Skeletal muscle tissue (tissue), 4 donors: Measurements from ENCODE around the gene LAMC1. TPM values are rescaled to one million over a fixed set of nuclear protein-coding genes. Genes with fewer than 3 reads are reported as not detected.

Experiments used
- H3K27ac ChIP-seq: one replicate; pipeline ENCODE4 v1.7.0; 2013; ENCODE audit warnings: mild to moderate bottlenecking, low read depth, low read length, inconsistent platforms
- H3K27me3 ChIP-seq, 3 donors: one replicate each; pipeline ENCODE4 v1.7.0; 2013; ENCODE audit warnings: low read length in 3 of 3; ENCODE audit not compliant: control insufficient read depth in 3 of 3, insufficient read depth in 3 of 3
- H3K36me3 ChIP-seq, 3 donors: one replicate each; pipeline ENCODE4 v1.7.0; 2013; ENCODE audit warnings: low read length in 3 of 3; ENCODE audit not compliant: control insufficient read depth in 3 of 3, insufficient read depth in 3 of 3
- H3K4me1 ChIP-seq, 3 donors: one replicate each; pipeline ENCODE4 v1.7.0; 2013; ENCODE audit warnings: low read length in 3 of 3, mild to moderate bottlenecking in 3 of 3; ENCODE audit not compliant: control insufficient read depth in 3 of 3, insufficient read depth in 3 of 3
- H3K4me3 ChIP-seq, 3 donors: one replicate each; pipeline ENCODE4 v1.7.0; 2013; ENCODE audit warnings: low read length in 3 of 3
- H3K9ac ChIP-seq, 3 donors: one replicate each; pipeline ENCODE4 v1.7.0; 2013; ENCODE audit warnings: low read length in 3 of 3, mild to moderate bottlenecking in 3 of 3, moderate library complexity in 2 of 3, low read depth in 1 of 3
- H3K9me3 ChIP-seq, 3 donors: one replicate each; pipeline ENCODE4 v1.7.0; 2013; ENCODE audit warnings: low read length in 3 of 3; ENCODE audit not compliant: control insufficient read depth in 3 of 3
- total RNA-seq: library from RNA; depleted of rRNA; stranded (reverse); fragments of >200 nt; gene quantifications from one replicate; pipeline ENCODE4 v1.2.3, GENCODE V29; 2014
- donor health status: Osteomylitis.

The LAMC1 gene
- total RNA-seq, 1 donor from 2014 or later, result 289 TPM

DNA sequence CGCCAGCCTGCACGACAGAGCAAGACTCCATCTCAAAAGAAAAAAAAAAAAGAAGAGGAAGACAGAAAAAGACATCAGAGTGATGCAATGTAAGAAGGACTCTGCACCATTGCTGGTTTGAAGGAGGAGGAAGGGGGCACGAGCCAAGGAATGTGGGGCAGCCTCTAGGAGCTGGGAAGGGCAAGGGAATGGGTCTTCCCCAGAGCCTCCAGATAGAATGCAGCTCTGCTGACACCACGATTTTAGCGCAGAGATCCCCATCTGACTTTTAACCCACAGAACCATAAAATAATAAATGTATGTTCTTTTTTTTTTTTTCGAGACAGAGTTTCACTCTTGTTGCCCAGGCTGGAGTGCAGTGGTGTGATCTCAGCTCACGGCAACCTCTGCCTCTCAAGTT lies 129.0 kb downstream of the LAMC1 start:
- Histone ChIP-seq H3K9ac (no peak overlapping the region), H3K27me3 (no peaks in the 10 kb centered on the region), H3K4me1 (peaks cover 11 to 19% (median 12%) of the 10 kb centered on the region in 3 donors), H3K4me3 (no peak overlapping the region), H3K9me3 (no peaks in the 10 kb centered on the region), H3K36me3 (no peaks in the 10 kb centered on the region), H3K27ac (no peak overlapping the region)

DNA sequence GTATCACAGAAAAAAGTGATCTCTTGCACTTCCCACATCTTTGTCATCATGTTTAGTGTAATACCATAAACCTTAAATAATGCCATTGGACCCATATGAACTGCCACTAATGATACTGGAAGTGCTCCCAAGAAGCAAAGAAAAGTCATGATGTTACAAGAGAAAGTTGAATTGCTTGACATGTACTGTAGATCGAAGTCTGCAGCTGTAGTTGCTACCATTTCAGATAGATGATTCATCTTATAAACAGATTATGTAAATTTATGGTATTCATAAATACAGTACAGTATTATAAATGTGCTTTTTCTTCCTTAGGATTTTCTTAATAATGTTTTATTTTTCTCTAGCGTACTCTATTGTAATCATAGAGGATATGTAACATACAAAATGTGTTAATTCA lies 132.7 kb downstream of the LAMC1 start:
- Histone ChIP-seq H3K27me3 (no peaks in the 10 kb centered on the region), H3K4me3 (no peak overlapping the region), H3K4me1 (no peaks in the 10 kb centered on the region), H3K27ac (no peak overlapping the region), H3K36me3 (no peaks in the 10 kb centered on the region), H3K9me3 (no peaks in the 10 kb centered on the region), H3K9ac (no peak overlapping the region)

DNA sequence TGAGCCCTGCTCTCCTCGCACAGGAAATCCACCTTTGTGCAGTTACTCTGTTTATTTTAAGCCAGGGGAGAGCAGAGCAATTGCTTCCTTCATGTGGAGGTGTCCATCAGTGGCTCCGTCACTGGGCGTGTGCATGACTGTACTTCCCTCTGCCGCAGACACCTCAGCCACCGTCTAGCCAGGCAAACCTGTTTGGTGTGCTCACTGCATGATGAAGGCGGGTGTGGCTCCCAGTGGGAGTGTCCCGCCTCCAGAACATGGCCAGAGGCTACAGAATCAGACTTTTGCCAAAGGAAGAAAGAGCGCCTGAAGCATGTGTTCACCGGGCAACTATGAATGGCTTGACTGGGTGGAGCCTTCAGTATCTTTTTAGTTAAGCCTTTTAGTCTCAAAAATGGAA lies 136.7 kb downstream of the LAMC1 start:
- Histone ChIP-seq H3K27ac (no peak overlapping the region), H3K36me3 (no peaks in the 10 kb centered on the region), H3K9ac (no peak overlapping the region), H3K4me3 (no peak overlapping the region), H3K27me3 (no peaks in the 10 kb centered on the region), H3K4me1 (no peaks in the 10 kb centered on the region), H3K9me3 (no peaks in the 10 kb centered on the region)

DNA sequence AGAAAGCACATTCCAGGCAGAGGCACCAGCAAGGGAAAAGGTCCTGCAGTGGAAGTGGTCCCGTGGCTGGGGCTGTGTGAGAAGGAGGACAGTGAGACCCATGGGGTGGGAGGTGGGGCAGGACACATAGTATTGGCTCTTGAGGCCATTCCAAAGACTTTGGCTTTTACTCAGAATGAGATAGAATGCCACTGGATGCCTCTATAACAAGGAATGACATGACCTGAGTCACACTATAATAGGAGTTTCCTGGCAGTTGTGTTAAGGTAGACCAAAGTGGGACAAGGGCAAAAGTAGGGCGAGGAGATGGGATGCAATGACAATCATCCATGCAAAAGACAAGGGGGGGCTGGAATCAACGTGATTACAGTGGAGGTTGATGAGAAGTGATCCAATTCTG lies 138.2 kb downstream of the LAMC1 start:
- Histone ChIP-seq H3K4me3 (no peak overlapping the region), H3K27me3 (no peaks in the 10 kb centered on the region), H3K4me1 (no peaks in the 10 kb centered on the region), H3K36me3 (no peaks in the 10 kb centered on the region), H3K27ac (no peak overlapping the region), H3K9me3 (no peaks in the 10 kb centered on the region), H3K9ac (no peak overlapping the region)

DNA sequence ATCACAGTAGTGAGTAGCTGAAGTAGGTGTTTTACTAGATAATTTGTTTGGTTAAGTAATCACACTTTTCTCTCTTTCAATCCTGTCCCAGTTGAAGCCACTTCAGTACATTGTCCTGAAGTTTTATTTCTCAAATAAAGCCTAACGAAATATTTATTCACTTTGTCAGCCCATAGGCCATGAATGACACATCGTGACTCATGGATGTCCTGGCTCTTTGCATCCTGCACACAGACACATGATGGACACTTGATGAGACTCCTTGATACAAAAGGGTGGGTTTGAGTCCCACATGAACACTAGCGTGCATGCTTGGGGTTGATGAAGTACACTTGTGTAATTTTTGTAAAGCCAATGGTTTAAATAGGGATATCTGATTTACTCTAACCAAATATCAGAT lies 140.1 kb downstream of the LAMC1 start:
- no peak overlapping the region for H3K27ac ChIP-seq
- no peak overlapping the region for H3K9ac ChIP-seq
- no peak overlapping the region for H3K4me3 ChIP-seq
- no peaks in the 10 kb centered on the region for H3K27me3 ChIP-seq
- no peaks in the 10 kb centered on the region for H3K4me1 ChIP-seq
- no peaks in the 10 kb centered on the region for H3K9me3 ChIP-seq
- H3K36me3 ChIP-seq, result no peaks in the 10 kb centered on the region

DNA sequence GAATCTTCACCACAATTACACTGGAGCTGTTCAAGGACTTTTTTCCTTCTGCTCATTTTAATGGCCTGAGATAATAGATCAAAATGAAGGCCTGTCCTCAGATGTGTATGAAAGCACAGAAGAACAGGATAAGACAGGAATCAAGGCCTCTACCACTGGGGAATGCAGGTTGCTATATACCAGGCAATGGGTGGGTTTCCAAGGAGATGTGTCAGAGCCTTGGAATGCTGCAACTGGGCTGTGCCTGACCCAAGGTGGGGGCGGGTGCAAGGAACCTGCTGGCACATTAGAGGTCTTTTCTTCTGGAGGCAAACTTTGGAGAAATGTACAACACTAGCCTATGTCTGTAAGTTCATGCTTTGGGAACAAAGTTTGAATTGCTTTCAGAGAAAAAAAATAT lies 141.1 kb downstream of the LAMC1 start:
- H3K4me1 ChIP-seq, result no peaks in the 10 kb centered on the region

DNA sequence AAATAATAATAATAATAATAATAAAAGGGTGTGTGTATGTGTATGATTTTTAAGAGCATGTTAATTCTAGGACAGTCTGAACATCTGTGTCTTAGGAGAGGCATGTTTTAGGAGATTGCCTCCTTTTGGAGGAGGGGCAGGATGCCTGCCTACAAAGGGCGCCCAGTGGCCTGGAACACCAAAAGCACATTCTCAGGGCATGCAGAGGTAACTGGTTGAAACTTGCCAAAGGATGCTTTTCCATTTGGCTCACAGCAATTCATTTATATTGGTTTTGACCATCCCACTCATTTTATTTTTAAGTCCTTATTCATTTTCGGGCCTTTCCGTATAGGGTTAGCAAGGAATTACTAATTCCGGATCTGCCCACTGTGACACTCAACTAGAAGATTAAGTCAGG lies 141.7 kb downstream of the LAMC1 start:
- no peak overlapping the region for H3K9ac ChIP-seq
- no peaks in the 10 kb centered on the region for H3K9me3 ChIP-seq
- no peak overlapping the region for H3K27ac ChIP-seq

More for the DNA sequence above, 141.1 kb downstream of the LAMC1 start:
- H3K4me3 ChIP-seq, result no peak overlapping the region
- no peaks in the 10 kb centered on the region for H3K9me3 ChIP-seq
- H3K27ac ChIP-seq, result no peak overlapping the region
- H3K9ac ChIP-seq, result no peak overlapping the region
- no peaks in the 10 kb centered on the region for H3K27me3 ChIP-seq
- H3K36me3 ChIP-seq, result no peaks in the 10 kb centered on the region

DNA sequence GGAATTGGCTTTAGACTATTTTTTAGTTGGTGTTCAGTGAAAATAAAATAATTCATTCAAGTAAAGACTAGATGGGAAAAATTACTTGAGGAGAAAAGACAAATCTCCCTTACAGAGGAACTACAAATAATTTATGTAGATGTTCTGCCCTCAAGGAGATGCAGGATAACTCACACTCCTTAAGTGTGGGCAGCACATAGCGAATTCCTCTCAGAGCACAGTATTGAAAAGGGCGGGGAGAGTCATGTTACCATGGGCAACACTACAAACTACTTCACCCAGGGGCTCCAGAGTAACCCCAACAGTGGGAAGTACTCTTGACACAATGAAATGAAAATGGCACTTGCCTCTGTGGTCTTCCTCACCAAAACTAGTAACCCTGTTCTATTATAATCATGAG lies 142.2 kb downstream of the LAMC1 start:
- Histone ChIP-seq H3K27ac (no peak overlapping the region), H3K9ac (no peak overlapping the region), H3K9me3 (no peaks in the 10 kb centered on the region), H3K4me3 (no peak overlapping the region), H3K27me3 (no peaks in the 10 kb centered on the region), H3K4me1 (no peaks in the 10 kb centered on the region), H3K36me3 (no peaks in the 10 kb centered on the region)

More for the DNA sequence above, 141.7 kb downstream of the LAMC1 start:
- no peak overlapping the region for H3K4me3 ChIP-seq
- H3K27me3 ChIP-seq, result no peaks in the 10 kb centered on the region
- H3K36me3 ChIP-seq, result no peaks in the 10 kb centered on the region
- no peaks in the 10 kb centered on the region for H3K4me1 ChIP-seq

DNA sequence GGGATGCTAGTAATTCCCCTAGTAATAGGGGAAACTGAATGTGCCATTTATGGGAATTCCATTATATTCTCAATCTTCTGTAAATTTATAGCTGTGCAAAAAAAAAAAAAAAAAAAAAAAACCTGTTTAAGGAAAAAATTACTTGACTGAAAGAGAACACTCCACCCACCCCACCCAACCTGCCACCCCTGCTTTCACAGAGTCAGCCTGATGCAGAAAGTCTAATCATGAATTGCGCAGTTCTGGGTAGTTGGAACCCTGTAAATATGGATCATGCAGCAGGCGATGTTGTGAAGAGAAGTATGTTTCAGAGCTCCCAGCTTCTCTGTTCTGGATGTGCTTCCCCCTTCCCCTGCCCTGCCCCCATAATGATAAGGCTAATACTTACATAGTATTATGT lies 143.2 kb downstream of the LAMC1 start:
- no peak overlapping the region for H3K9ac ChIP-seq
- no peaks in the 10 kb centered on the region for H3K36me3 ChIP-seq
- no peak overlapping the region for H3K27ac ChIP-seq
- no peak overlapping the region for H3K4me3 ChIP-seq
- H3K4me1 ChIP-seq, result no peaks in the 10 kb centered on the region
- no peaks in the 10 kb centered on the region for H3K9me3 ChIP-seq
- H3K27me3 ChIP-seq, result no peaks in the 10 kb centered on the region

DNA sequence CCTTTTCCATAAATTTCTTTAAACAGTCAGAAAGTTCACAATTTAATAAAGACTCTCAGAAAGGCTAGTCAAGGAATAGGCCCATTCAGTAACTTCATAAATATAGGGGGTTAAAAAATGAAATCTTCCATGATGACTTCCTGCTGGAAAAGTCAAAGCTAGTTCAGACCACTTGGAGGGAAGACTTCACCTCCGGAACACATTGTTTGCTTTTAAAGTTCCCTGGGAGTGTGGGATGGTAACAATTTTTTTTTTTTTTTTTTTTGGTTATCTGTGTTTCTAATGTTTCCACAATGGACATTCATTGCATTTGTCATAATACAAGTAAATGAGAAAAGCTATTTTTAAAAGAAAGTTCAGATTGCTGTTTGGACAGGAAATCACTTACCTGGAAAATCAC lies 144.5 kb downstream of the LAMC1 start:
- H3K9ac ChIP-seq, result no peak overlapping the region
- H3K36me3 ChIP-seq, result no peaks in the 10 kb centered on the region
- no peaks in the 10 kb centered on the region for H3K4me1 ChIP-seq
- no peaks in the 10 kb centered on the region for H3K27me3 ChIP-seq
- no peak overlapping the region for H3K27ac ChIP-seq
- H3K4me3 ChIP-seq, result no peak overlapping the region
- H3K9me3 ChIP-seq, result no peaks in the 10 kb centered on the region

DNA sequence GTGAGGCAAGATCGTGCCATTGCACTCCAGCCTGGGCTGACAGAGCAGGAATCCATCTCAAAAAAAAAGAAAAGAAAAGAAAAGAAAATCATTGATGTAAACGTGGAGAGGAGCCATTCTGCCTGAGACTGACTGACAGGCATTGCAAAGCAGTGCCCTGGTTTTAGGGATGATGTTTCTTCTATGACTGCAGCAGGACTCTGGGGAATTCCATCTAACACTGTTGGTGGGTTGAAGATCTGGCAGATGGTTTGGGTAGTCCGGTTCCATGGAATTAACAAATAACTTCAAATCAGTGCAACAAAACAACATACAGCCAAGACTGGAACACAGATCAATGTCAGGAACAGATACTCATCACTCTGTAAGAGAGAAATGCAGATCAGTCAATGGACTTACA lies 145.1 kb downstream of the LAMC1 start:
- Histone ChIP-seq H3K4me1 (no peaks in the 10 kb centered on the region), H3K9me3 (no peaks in the 10 kb centered on the region), H3K9ac (no peak overlapping the region), H3K36me3 (no peaks in the 10 kb centered on the region), H3K4me3 (no peak overlapping the region), H3K27ac (no peak overlapping the region), H3K27me3 (no peaks in the 10 kb centered on the region)
